ENCODE results near the gene PRL. TPM values are rescaled to one million over a fixed set of nuclear protein-coding genes. Genes with fewer than 3 reads are reported as not detected.

The PRL gene
- 0.58 TPM for total RNA-seq
- long read RNA-seq, result 0 reads

DNA sequence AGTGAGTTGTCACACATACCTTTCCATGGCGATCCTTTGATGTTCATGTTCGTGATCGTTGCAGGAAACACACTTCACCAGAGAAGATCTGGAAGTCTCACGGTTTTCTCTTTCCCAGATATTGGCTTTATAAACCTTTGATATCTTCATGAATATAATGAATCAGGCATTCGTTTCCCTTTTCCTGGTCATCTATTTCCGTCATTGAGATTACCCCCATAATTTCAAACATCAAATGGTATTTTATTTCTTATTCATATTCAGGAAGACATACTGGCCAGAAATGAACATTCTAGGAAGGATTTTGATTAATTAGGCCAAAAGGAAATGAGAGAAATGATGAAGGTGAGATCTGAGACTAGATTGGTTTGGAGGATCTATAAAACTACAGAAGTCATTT, at the start of gene PRL:
Gene PRL, minus strand, starts transcription at position 101 of the 400 bp plus-strand sequence. Its CDS starts 54 bp downstream, at position 47.
- no peak for DNase-seq (ENCODE audit: low spot score)

DNA sequence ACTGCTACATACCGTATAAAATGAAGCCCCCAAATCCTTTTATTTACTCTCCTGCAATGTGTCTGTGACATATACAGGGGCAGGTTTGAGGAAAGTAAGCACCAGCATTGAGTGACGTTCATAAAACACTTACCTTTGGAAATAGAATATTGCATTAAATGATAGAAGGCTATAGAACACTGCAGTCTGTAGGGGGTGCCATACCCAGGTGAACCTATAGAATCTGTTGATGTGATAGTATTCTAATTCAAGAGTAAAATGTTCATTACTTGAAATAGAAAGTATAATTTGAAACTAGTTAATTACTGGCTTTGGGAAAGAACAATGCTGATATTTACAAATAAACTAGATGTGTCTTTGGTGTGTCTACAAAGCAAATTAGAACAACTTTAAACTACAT, 47.0 kb upstream of the PRL start:
- no peak for DNase-seq (ENCODE audit: low spot score)

DNA sequence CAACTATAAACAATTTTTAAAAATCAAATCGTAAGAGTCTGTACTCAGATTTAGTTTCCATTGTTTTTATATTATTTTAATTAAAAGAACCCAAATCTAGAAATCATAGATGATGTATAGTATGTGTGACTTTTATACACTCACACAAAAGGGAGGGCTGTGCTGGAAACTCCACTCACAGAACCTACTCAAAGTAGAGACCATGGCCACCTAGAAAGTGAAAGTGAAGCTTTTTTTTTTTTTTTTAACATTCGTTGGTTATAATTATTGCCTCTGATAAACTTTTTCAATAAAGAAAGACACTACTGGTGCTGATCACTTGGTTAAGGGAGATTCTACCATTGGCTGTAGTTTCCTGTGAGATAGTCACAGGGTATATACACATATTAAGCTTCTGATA, 37.9 kb upstream of the PRL start:
- DNase-seq (ENCODE audit: low spot score), result no peak

- no peak for DNase-seq (ENCODE audit: low spot score)
Observed at GRCh38 chr6:22333802-22334201, 37.0 kb upstream of the PRL start.

GRCh38 chr6:22332711-22333110, 35.9 kb upstream of the PRL start:
- DNase-seq (ENCODE audit: low spot score), result no peak

DNA sequence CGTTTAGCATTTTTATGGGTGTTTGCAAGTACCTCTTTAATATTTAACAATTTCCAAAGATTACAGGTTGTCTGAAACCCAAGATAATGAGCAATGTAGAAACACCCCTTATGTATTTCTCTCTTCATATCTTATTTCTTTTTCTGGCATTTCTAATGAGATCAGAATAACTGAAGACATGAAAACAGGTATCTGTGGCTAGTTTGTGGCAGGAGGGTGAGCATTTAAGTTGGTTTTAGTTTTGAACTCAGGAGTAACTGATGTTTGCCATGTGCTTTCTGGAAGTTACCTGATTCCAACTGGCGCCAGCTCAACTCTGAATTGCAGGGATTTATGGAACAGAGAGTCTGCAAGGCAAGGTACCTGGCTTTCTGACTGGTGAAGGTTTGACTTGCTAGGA, 35.4 kb upstream of the PRL start:
- no peak for DNase-seq (ENCODE audit: low spot score)

DNA sequence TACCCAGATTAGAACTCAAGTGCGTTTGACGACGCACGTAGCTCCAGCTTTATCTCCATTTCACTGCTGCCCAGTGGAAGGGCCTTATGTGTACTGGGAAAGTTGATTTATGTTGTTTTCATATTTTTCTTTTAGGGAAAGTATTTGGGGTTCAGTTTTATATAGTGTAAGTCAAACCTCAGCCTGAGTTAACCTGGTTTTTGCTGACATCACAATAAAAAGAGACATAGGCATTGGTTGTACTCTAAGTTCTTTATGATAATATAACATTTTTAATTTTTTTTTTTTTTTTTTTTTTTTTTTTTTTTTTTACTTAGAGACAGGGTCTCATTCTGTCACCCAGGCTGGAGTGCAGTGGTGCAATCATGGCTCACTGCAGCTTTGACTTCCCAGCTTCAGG, 34.1 kb upstream of the PRL start:
- DNase-seq (ENCODE audit: low spot score), result no peak

DNA sequence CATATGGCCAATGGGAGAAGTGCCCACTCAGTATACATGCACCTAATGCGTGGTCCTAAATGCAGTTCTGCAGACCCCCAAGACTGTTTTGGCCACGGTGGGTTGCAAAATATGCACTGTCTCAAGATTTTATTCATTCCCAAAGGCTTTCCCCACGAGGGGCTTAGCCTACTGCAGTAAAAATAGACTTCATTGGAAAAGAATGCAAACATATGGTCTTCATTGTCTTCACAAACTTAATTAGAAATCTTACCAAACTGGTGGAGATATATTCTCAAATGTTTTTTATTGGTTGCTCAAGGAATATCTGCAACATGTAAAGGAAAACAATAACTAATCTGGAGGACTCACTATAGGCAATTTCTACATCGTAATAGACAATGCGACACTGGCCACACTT, 31.6 kb upstream of the PRL start:
- no peak for DNase-seq (ENCODE audit: low spot score)

- no peak for DNase-seq (ENCODE audit: low spot score)
Observed at GRCh38 chr6:22327881-22328280, 31.0 kb upstream of the PRL start.

DNA sequence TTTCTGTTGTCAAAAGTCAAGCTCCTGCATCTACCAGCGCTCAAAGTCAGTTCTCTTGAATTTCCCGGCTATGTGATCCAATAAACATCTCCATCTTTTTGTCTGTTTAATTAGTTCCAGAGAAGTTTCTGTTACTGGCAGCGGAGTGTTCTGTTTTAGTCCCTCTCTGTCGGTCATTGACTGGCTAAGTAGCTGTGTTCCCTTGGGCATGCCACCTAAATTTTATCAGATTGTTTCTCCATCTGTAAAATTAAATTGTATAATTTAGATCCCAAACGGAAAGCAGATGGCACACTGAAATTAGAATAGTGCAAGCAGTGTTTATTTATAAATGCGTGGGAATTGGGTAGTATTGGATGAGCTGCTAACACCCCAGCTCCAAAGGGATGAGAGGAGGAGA, 29.7 kb upstream of the PRL start:
- DNase-seq (ENCODE audit: low spot score), result no peak

- DNase-seq (ENCODE audit: low spot score), result no peak
Observed at GRCh38 chr6:22325481-22325880, 28.6 kb upstream of the PRL start.

- no peak for DNase-seq (ENCODE audit: low spot score)
Observed at GRCh38 chr6:22323848-22324247, 27.0 kb upstream of the PRL start.

- no peak for DNase-seq (ENCODE audit: low spot score)
Observed at GRCh38 chr6:22322103-22323030, 25.5 kb upstream of the PRL start.

DNA sequence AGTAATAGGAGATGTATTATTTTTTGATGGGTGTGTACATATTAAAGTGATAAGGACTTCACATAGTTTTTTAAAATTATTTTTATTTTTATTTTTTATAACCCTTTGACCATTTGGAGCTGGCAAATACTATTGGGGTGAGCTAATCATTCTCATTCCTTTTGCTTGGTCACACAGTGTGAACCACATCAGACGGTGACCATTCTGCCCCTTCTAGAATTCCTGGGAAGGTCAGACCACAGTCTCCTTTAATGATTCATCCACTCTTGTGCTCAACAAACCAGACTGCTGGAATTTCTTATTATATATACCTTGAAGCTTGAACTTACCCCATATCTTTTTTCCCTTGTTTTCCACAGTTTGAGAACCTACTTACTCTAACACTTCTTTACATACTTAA, 23.9 kb upstream of the PRL start:
- DNase-seq (ENCODE audit: low spot score), result no peak

DNA sequence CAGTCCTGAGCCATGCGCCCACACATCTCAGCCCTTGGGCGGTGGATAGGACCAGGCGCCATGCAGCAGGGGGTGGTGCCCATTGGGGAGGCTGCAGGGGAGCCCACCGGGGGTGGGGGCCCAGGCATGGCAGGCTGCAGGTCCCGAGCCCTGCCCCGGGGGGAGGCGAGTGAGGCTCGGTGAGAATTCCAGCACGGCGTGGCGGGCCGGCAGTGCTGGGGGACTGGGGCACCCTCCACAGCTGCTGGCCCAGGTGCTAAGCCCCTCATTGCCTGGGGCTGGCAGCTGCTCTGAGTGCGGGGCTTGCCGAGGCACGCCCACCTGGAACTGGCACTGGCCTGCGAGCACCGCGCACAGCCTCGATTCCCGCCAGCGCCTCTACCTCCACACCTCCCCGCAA, 21.6 kb upstream of the PRL start:
- no peak for DNase-seq (ENCODE audit: low spot score)

- no peak for DNase-seq (ENCODE audit: low spot score)
Observed at GRCh38 chr6:22313796-22314195, 17.0 kb upstream of the PRL start.

- DNase-seq (ENCODE audit: low spot score), result no peak
Observed at GRCh38 chr6:22308939-22309338, 12.1 kb upstream of the PRL start.

- no peak for DNase-seq (ENCODE audit: low spot score)
Observed at GRCh38 chr6:22306741-22307466, 10.1 kb upstream of the PRL start.

GRCh38 chr6:22302838-22303237, 6.0 kb upstream of the PRL start:
- DNase-seq (ENCODE audit: low spot score), result no peak

- no peak for DNase-seq (ENCODE audit: low spot score)
Observed at GRCh38 chr6:22300273-22300998, 3.6 kb upstream of the PRL start.

DNA sequence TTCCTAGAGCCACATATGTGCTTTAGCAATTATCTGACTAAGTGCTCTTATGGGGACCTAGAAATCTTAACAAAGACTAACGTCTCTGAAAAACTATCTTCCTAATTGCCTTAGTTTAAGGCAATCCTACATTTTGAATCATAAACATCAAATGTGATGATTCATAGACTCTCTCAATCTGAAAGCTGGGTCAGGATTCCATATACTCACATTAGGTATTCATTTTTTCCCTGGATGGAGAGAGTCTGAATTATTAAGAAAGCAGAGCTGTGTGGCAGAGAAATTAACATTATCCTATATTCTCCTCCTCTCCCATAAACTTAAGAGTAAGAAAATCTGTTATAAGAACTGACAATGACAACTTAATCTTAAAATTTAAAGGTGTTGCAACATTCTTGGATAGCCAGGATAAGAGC, 1.6 kb upstream of the PRL start:
- DNase-seq (ENCODE audit: low spot score), result no peak

DNA sequence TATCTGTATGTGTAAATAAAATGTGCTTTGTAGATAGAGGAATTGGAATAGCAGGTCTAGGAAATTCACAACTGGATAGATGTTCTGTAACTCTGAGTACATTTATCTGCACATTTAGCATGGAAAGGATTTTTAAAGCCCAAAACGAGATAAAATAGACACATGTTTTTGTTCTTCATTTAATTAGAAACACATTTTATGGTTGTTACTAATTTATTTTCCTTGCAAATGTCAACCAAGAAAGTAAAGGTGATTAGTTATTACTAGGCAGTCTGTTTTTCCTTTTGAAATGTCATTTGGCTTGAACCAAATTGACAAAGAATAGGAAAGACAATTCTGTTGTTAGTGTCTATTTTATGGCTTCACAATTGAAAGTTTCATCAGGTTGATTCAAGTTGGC, 769 bp downstream of the PRL start:
- DNase-seq (ENCODE audit: low spot score), result no peak

Measured in mesenteric fat pad (tissue), 1 donor.